ENCODE data around the gene CAMSAP1.

GRCh38 chr9:135766707-135767106, 140.6 kb downstream of the CAMSAP1 start:
- TF ChIP-seq, protein P1, sequence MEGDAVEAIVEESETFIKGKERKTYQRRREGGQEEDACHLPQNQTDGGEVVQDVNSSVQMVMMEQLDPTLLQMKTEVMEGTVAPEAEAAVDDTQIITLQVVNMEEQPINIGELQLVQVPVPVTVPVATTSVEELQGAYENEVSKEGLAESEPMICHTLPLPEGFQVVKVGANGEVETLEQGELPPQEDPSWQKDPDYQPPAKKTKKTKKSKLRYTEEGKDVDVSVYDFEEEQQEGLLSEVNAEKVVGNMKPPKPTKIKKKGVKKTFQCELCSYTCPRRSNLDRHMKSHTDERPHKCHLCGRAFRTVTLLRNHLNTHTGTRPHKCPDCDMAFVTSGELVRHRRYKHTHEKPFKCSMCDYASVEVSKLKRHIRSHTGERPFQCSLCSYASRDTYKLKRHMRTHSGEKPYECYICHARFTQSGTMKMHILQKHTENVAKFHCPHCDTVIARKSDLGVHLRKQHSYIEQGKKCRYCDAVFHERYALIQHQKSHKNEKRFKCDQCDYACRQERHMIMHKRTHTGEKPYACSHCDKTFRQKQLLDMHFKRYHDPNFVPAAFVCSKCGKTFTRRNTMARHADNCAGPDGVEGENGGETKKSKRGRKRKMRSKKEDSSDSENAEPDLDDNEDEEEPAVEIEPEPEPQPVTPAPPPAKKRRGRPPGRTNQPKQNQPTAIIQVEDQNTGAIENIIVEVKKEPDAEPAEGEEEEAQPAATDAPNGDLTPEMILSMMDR (IDR thresholded peaks at IDR 0.05), result no peak
- TF ChIP-seq POLR2AphosphoS5 (IDR thresholded peaks at IDR 0.05; ENCODE audit: low read depth, low read length) (no peak), SIN3A (IDR thresholded peaks at IDR 0.05; ENCODE audit: borderline replicate concordance, insufficient read depth, low read depth, low read length) (no peak), REST (IDR thresholded peaks at IDR 0.05; ENCODE audit: insufficient read depth in 1 of 2, low read depth in 2 of 2, low read length in 1 of 2) (no peak), TCF7L2 (IDR thresholded peaks at IDR 0.05; ENCODE audit: low read depth, low read length) (no peak)
